ENCODE measurements around the gene AKAP12.

- TF ChIP-seq CTCF (IDR thresholded peaks at IDR 0.05) (no peak), POLR2AphosphoS5 (IDR thresholded peaks at IDR 0.05) (no peak), POLR2A (IDR thresholded peaks at IDR 0.05) (no peak)
Observed at GRCh38 chr6:151359486-151359885, 119.7 kb downstream of the AKAP12 start.
